NCI-H1930 (cell line): ENCODE data around the gene NBEA.
"Not testable (repeated sequence)": the region's sequence is repeated elsewhere in the genome, so short reads cannot be mapped to it uniquely, and the experiment has no call there.

Experiments
- DNase-seq, 2 experiments: peaks; one replicate each; lab custom pipeline; 2025; lab: John Stamatoyannopoulos, UW

Gene NBEA

GRCh38 chr13:34959489-34959888, 17.4 kb downstream of the NBEA start:
- DNase-seq, result no peak

GRCh38 chr13:34964558-34964957, 22.5 kb downstream of the NBEA start:
- DNase-seq, result no peak

- peak in 1 of 2 experiments; percentile 7 for DNase-seq
Measured at GRCh38 chr13:34967851-34968562, 25.9 kb downstream of the NBEA start.

- not testable (repeated sequence) for DNase-seq
Measured at GRCh38 chr13:34969539-34969938, 27.5 kb downstream of the NBEA start.

GRCh38 chr13:34970961-34971360, 28.9 kb downstream of the NBEA start:
- DNase-seq, result no peak

- no peak for DNase-seq
Measured at GRCh38 chr13:34971473-34971872, 29.4 kb downstream of the NBEA start.

GRCh38 chr13:34985199-34985598, 43.1 kb downstream of the NBEA start:
- not testable (repeated sequence) for DNase-seq

- DNase-seq, result no peak
Measured at GRCh38 chr13:34988330-34988791, 46.3 kb downstream of the NBEA start.

GRCh38 chr13:34990399-34991214, 48.5 kb downstream of the NBEA start:
- no peak for DNase-seq

- DNase-seq, result no peak
Measured at GRCh38 chr13:34993470-34993869, 51.4 kb downstream of the NBEA start.

GRCh38 chr13:35003734-35004133, 61.7 kb downstream of the NBEA start:
- not testable (repeated sequence) for DNase-seq

GRCh38 chr13:35005051-35005450, 63.0 kb downstream of the NBEA start:
- DNase-seq, result no peak

- DNase-seq, result no peak
Measured at GRCh38 chr13:35014606-35015213, 72.6 kb downstream of the NBEA start.

GRCh38 chr13:35016362-35017112, 74.5 kb downstream of the NBEA start:
- DNase-seq, result no peak

GRCh38 chr13:35025314-35025713, 83.2 kb downstream of the NBEA start:
- no peak for DNase-seq

GRCh38 chr13:35028338-35028867, 86.3 kb downstream of the NBEA start:
- no peak for DNase-seq

- DNase-seq, result no peak
Measured at GRCh38 chr13:35039012-35039411, 96.9 kb downstream of the NBEA start.

- no peak for DNase-seq
Measured at GRCh38 chr13:35046587-35046986, 104.5 kb downstream of the NBEA start.

GRCh38 chr13:35055705-35056104, 113.6 kb downstream of the NBEA start:
- no peak for DNase-seq

- DNase-seq, result no peak
Measured at GRCh38 chr13:35057858-35058257, 115.8 kb downstream of the NBEA start.

GRCh38 chr13:35058585-35058984, 116.5 kb downstream of the NBEA start:
- DNase-seq, result not testable (repeated sequence)

- DNase-seq, result no peak
Measured at GRCh38 chr13:35086667-35087066, 144.6 kb downstream of the NBEA start.
